ENCODE results near the gene PKNOX1. TPM values are rescaled to one million over a fixed set of nuclear protein-coding genes. Genes with fewer than 3 reads are reported as not detected.

Gene PKNOX1
- total RNA-seq, 1 experiment from 2014 or later: 12.7 TPM

DNA sequence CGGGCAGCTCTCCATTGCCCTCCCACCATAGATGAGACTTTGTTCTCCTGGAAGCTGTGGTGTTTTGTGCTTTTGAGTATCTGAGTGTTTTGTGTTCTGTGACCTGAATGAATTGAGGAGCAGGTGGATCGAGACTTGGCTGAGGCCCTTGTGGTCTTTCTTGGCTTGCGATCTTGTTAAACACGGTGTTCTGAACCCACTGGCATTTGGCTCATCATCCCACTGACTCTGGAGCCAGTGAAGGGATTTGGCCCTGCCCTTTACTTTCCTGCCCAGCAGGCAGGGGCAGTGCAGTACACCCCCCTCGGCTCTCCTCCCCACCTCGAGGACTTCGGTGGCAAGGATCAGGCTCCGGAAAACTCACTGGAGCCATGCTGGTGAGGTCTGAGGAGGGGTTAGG is 30.6 kb downstream of the PKNOX1 start:
- BruUV-seq (replicated peaks): no TSS peak
- no peak for ATAC-seq
- CTCF ChIA-PET: no interaction called here

More for the DNA sequence above, 30.6 kb downstream of the PKNOX1 start:
- DNase-seq (ENCODE audit: low read depth, low spot score): no peak
- H3K27ac ChIP-seq (ENCODE audit: low read depth, low read length): no peak overlapping the region
- no peak overlapping the region for H3K4me3 ChIP-seq (replicated peaks in 1 of 2; ENCODE audit: low read depth in 1 of 2, low read length in 2 of 2)
- POLR2A ChIA-PET: no interaction called here
- H3K4me1 ChIP-seq (ENCODE audit: control insufficient read depth in 1 of 2, insufficient read depth in 2 of 2, low read length in 2 of 2): no peaks in the 10 kb centered on the region
- H4K20me1 ChIP-seq (ENCODE audit: insufficient read depth): no peaks in the 10 kb centered on the region
- H3K79me2 ChIP-seq (ENCODE audit: insufficient read depth, low read length): peaks cover 3% of the 10 kb centered on the region; the same call in 1 of the 2 replicates
- no peak overlapping the region for H3K9ac ChIP-seq (ENCODE audit: low read length)
- no peaks in the 10 kb centered on the region for H3K9me3 ChIP-seq (ENCODE audit: control insufficient read depth in 1 of 2, insufficient read depth in 1 of 2, low read depth in 1 of 2, low read length in 2 of 2)
- no peak overlapping the region for H2AFZ ChIP-seq (ENCODE audit: low read depth, low read length, poor library complexity, severe bottlenecking)
- H3K36me3 ChIP-seq (ENCODE audit: control insufficient read depth in 1 of 2, insufficient read depth in 2 of 2, low read length in 2 of 2): no peaks in the 10 kb centered on the region
- H3K27me3 ChIP-seq (ENCODE audit: insufficient read depth, low read length): no peaks in the 10 kb centered on the region
- no peak overlapping the region for H3K4me2 ChIP-seq (ENCODE audit: low read length)
- intact Hi-C loops (cut with micrococcal nuclease): no loop called here
- TF ChIP-seq ZFX (IDR thresholded peaks at IDR 0.05): no peak
- TF ChIP-seq ZNF274 (IDR thresholded peaks at IDR 0.05; ENCODE audit: low read depth, low read length): no peak
- TF ChIP-seq CEBPB (IDR thresholded peaks at IDR 0.05; ENCODE audit: low read depth): no peak
- TF ChIP-seq CBX3 (IDR thresholded peaks at IDR 0.05; ENCODE audit: low read depth): no peak
- TF ChIP-seq, protein P1, sequence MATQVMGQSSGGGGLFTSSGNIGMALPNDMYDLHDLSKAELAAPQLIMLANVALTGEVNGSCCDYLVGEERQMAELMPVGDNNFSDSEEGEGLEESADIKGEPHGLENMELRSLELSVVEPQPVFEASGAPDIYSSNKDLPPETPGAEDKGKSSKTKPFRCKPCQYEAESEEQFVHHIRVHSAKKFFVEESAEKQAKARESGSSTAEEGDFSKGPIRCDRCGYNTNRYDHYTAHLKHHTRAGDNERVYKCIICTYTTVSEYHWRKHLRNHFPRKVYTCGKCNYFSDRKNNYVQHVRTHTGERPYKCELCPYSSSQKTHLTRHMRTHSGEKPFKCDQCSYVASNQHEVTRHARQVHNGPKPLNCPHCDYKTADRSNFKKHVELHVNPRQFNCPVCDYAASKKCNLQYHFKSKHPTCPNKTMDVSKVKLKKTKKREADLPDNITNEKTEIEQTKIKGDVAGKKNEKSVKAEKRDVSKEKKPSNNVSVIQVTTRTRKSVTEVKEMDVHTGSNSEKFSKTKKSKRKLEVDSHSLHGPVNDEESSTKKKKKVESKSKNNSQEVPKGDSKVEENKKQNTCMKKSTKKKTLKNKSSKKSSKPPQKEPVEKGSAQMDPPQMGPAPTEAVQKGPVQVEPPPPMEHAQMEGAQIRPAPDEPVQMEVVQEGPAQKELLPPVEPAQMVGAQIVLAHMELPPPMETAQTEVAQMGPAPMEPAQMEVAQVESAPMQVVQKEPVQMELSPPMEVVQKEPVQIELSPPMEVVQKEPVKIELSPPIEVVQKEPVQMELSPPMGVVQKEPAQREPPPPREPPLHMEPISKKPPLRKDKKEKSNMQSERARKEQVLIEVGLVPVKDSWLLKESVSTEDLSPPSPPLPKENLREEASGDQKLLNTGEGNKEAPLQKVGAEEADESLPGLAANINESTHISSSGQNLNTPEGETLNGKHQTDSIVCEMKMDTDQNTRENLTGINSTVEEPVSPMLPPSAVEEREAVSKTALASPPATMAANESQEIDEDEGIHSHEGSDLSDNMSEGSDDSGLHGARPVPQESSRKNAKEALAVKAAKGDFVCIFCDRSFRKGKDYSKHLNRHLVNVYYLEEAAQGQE (IDR thresholded peaks at IDR 0.05; ENCODE audit: low read depth): no peak
- no peak for TF ChIP-seq SRF (IDR thresholded peaks at IDR 0.05; ENCODE audit: low read depth)
- TF ChIP-seq POLR2AphosphoS5 (IDR thresholded peaks at IDR 0.05; ENCODE audit: low read depth, low read length): no peak
- no peak for TF ChIP-seq SP1 (IDR thresholded peaks at IDR 0.05; ENCODE audit: low read depth)
- TF ChIP-seq, protein P2, sequence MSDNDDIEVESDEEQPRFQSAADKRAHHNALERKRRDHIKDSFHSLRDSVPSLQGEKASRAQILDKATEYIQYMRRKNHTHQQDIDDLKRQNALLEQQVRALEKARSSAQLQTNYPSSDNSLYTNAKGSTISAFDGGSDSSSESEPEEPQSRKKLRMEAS (IDR thresholded peaks at IDR 0.05): no peak
- no peak for TF ChIP-seq CTCF (IDR thresholded peaks at IDR 0.05 in 2 of 3, conservative IDR thresholded peaks at IDR 0.05 in 1 of 3; ENCODE audit: borderline replicate concordance in 1 of 3, insufficient read depth in 1 of 3, low read depth in 2 of 3, low read length in 2 of 3)
- TF ChIP-seq JUND (IDR thresholded peaks at IDR 0.05): no peak
- TF ChIP-seq SIN3A (IDR thresholded peaks at IDR 0.05; ENCODE audit: low read depth): no peak
- TF ChIP-seq TCF7L2 (IDR thresholded peaks at IDR 0.05; ENCODE audit: borderline replicate concordance, extremely low read depth, insufficient read depth, insufficient read length): no peak
- TF ChIP-seq YY1 (IDR thresholded peaks at IDR 0.05; ENCODE audit: extremely low read depth, insufficient replicate concordance, low read depth, low read length): no peak
- TF ChIP-seq EZH2 (IDR thresholded peaks at IDR 0.05): no peak
- TF ChIP-seq, protein P3, sequence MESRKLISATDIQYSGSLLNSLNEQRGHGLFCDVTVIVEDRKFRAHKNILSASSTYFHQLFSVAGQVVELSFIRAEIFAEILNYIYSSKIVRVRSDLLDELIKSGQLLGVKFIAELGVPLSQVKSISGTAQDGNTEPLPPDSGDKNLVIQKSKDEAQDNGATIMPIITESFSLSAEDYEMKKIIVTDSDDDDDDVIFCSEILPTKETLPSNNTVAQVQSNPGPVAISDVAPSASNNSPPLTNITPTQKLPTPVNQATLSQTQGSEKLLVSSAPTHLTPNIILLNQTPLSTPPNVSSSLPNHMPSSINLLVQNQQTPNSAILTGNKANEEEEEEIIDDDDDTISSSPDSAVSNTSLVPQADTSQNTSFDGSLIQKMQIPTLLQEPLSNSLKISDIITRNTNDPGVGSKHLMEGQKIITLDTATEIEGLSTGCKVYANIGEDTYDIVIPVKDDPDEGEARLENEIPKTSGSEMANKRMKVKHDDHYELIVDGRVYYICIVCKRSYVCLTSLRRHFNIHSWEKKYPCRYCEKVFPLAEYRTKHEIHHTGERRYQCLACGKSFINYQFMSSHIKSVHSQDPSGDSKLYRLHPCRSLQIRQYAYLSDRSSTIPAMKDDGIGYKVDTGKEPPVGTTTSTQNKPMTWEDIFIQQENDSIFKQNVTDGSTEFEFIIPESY (IDR thresholded peaks at IDR 0.05; ENCODE audit: extremely low read depth, insufficient replicate concordance, low read length): no peak
- no peak for TF ChIP-seq POLR2A (IDR thresholded peaks at IDR 0.05; ENCODE audit: borderline replicate concordance, extremely low read depth, insufficient read depth, insufficient read length)
- TF ChIP-seq ELF1 (IDR thresholded peaks at IDR 0.05; ENCODE audit: borderline replicate concordance, low read depth): no peak
- TF ChIP-seq EGR1 (IDR thresholded peaks at IDR 0.05; ENCODE audit: low read depth): no peak
- TF ChIP-seq FOSL1 (IDR thresholded peaks at IDR 0.05; ENCODE audit: low read depth): no peak
- H3K9me2 ChIP-seq (ENCODE audit: insufficient read depth): no peaks in the 10 kb centered on the region
- RAD21 ChIA-PET (ENCODE audit: low non-redundant PET in 1 of 2, low total read pairs in 2 of 2, uncharacterized antibody in 2 of 2, unreplicated experiment in 2 of 2): no interaction called here

Measured in HCT116 (cell line).